Heart left ventricle (tissue), 16 donors: ENCODE measurements around the gene ASNSD1. TPM values are rescaled to one million over a fixed set of nuclear protein-coding genes. Genes with fewer than 3 reads are reported as not detected.
"Not testable (repeated sequence)": the region's sequence is repeated elsewhere in the genome, so short reads cannot be mapped to it uniquely, and the experiment has no call there.

Source experiments
- ATAC-seq, 4 donors: fragments of 200-7000 bp; cut with Tn5 transposase; one replicate each; pipeline ENCODE4 v1.9.1; 2020 to 2022; ENCODE audit warnings: moderate library complexity in 4 of 4, mild to moderate bottlenecking in 3 of 4, moderate number of reproducible peaks in 1 of 4
- DNase-seq, 5 donors: peaks; one replicate each; pipeline ENCODE4 v3.0.0-alpha.2; 2020
- H3K27ac ChIP-seq, 12 donors: fragments of 200-600 bp; sonication (generic) in 4 of 12; one replicate each; pipeline versions ENCODE4 v1.5.0 to v1.8.0; 2016 to 2022; ENCODE audit warnings: mild to moderate bottlenecking in 2 of 12
- H3K27me3 ChIP-seq, 9 donors: fragments of 200-600 bp; sonication (generic) in 2 of 9; one replicate each; pipeline versions ENCODE4 v1.5.1 to v1.8.0; 2016 to 2022; ENCODE audit warnings: mild to moderate bottlenecking in 3 of 9
- H3K36me3 ChIP-seq, 9 donors: fragments of 200-600 bp; sonication (generic) in 2 of 9; one replicate each; pipeline versions ENCODE4 v1.5.0 to v1.8.0; 2018 to 2022; ENCODE audit warnings: mild to moderate bottlenecking in 2 of 9
- H3K4me1 ChIP-seq, 12 donors: fragments of 200-600 bp; sonication (generic) in 4 of 12; one replicate each; pipeline versions ENCODE4 v1.5.0 to v1.8.0; 2016 to 2022; ENCODE audit warnings: mild to moderate bottlenecking in 3 of 12
- H3K4me3 ChIP-seq, 12 donors: fragments of 200-600 bp; sonication (generic) in 4 of 12; one replicate each; pipeline versions ENCODE4 v1.5.0 to v1.8.0; 2017 to 2022; ENCODE audit warnings: mild to moderate bottlenecking in 9 of 12, moderate library complexity in 4 of 12
- H3K9me3 ChIP-seq, 12 donors: fragments of 200-600 bp; sonication (generic) in 4 of 12; one replicate each; pipeline versions ENCODE4 v1.5.0 to v1.8.0; 2016 to 2022; ENCODE audit warnings: mild to moderate bottlenecking in 1 of 12
- CTCF ChIP-seq, 12 donors: fragments of 200-600 bp; sonication (generic) in 4 of 12; IDR thresholded peaks; one replicate each; pipeline versions ENCODE4 v1.5.0 to v1.8.0; 2018 to 2022; ENCODE audit warnings: antibody characterized with exemption in 12 of 12, mild to moderate bottlenecking in 5 of 12
- POLR2A ChIP-seq, 2 donors: fragments of 450-650 bp; IDR thresholded peaks; one replicate each; pipeline ENCODE4 v1.6.1; 2017; ENCODE audit warnings: antibody characterized with exemption in 2 of 2, mild to moderate bottlenecking in 2 of 2, moderate library complexity in 2 of 2
- WGBS, 4 donors: extraction: QIAGEN DNeasy Blood & Tissue Kit in 2 of 4; methylation state at CpG; one replicate each; pipeline versions ENCODE4 v1.1.5 to v1.1.7; 2013 to 2018; 5-methylcytosine and 5-hydroxymethylcytosine counted together
- intact Hi-C, 10 donors: fragments of 100-400 bp; cut with DNase I; formaldehyde crosslinking; loops; one replicate each; pipeline versions ENCODE4 v1.11.1 to v1.14.2; 2022
- polyA plus RNA-seq, 2 donors: library from polyadenylated mRNA; stranded (reverse); fragments of 200-250 nt; gene quantifications; one replicate each; pipeline ENCODE4 v1.2.3, GENCODE V29; 2013
- total RNA-seq, 9 donors: library from RNA; depleted of rRNA in 2 of 9; stranded (reverse); fragments of >200 nt in 2 of 9; fragmentation: NEBNext Ultra II Directional in 3 of 9; extraction: Animal tissue kit (Norgen Biotek cat#: 25700) in 3 of 9; gene quantifications; one replicate each; pipeline versions ENCODE4 v1.1.0 to v1.2.4, GENCODE V29; 2016 to 2023
- donor health status: ischemic (EF 13 %, LVEDD 7.1; RV severe dilation, severe dysfunction).
- donor health status: healthy with polysubstance abuse.
- donor health status: DM: no; HTN: yes; CAD: no.
- donor health status: DM: no; HTN: no; CAD: no.
- donor health status: ischemic (EF 25% LVEDD 6.9; RV normal size, moderate dysfunction).
- donor health status: ischemic (EF 25% LVEDD 5.7; RV mildly dilated, moderate dysfunction).
- donor health status: healthy.
- donor health status: DM: yes; HTN: yes; CAD: no.
- donor health status: ischemic (EF 35%, LVEDD 5.7; RV mildly dilated, moderate dysfunction).
- donor health status: nonischemic (EF 11% LVEDD 7.7; RV severe dilation, severe dysfunction).
- donor health status: DM: yes; HTN: yes; CAD: no.
- donor health status: PGD.
- donor health status: ischemic (EF 29% LVEDD 5.4; RV normal size, mild dysfunction).
- donor health status: nonischemic (EF 23%, LVEDD 6.1; RV moderate dilation, normal function).

The ASNSD1 gene
- total and polyA plus RNA-seq, 11 donors = 26.3 to 46.0 (median 32.4) TPM

- TF ChIP-seq POLR2A (IDR thresholded peaks at IDR 0.05) (no peak), CTCF (IDR thresholded peaks at IDR 0.05) (no peak)
These were observed 48.4 kb downstream of the ASNSD1 start for GRCh38 chr2:189709501-189710221.

GRCh38 chr2:189717593-189717992 is 56.3 kb downstream of the ASNSD1 start:
- ATAC-seq, H3K4me3 ChIP-seq, intact Hi-C loops, H3K27ac ChIP-seq, H3K4me1 ChIP-seq, H3K27me3 ChIP-seq, DNase-seq: not testable (repeated sequence)
- WGBS, 4 donors = 80 to 100% (median 91%) methylated on average over 1 of the region's 1 CpG
- H3K9me3 ChIP-seq = peaks cover 0 to 12% (median 0%) of the 10 kb centered on the region in 12 donors
- peaks cover 0 to 16% (median 0%) of the 10 kb centered on the region in 9 donors for H3K36me3 ChIP-seq

More at GRCh38 chr2:189709501-189710221, 48.4 kb downstream of the ASNSD1 start:
- Histone ChIP-seq H3K4me1 (no peaks in the 10 kb centered on the region), H3K9me3 (no peaks in the 10 kb centered on the region), H3K27ac (no peak overlapping the region), H3K36me3 (peaks cover 0 to 42% (median 4%) of the 10 kb centered on the region in 9 donors), H3K27me3 (no peaks in the 10 kb centered on the region), H3K4me3 (no peak overlapping the region)
- intact Hi-C loops = no loop called here
- WGBS, 4 donors = 91 to 92% (median 92%) methylated on average over 5 of the region's 5 CpGs
- DNase-seq (no peak), ATAC-seq (no peak)

- 84 to 92% (median 90%) methylated on average over 4 of the region's 4 CpGs for WGBS, 4 donors
- ATAC-seq (no peak), DNase-seq (no peak)
- Histone ChIP-seq H3K27me3 (no peaks in the 10 kb centered on the region), H3K4me3 (no peak overlapping the region), H3K27ac (no peak overlapping the region), H3K36me3 (peaks cover 0 to 19% (median 0%) of the 10 kb centered on the region in 9 donors), H3K4me1 (no peaks in the 10 kb centered on the region), H3K9me3 (peaks cover 0 to 12% (median 0%) of the 10 kb centered on the region in 12 donors)
- no peak for TF ChIP-seq CTCF (IDR thresholded peaks at IDR 0.05)
- TF ChIP-seq POLR2A (IDR thresholded peaks at IDR 0.05) = no peak
- intact Hi-C loops = no loop called here
These were observed 58.3 kb downstream of the ASNSD1 start for GRCh38 chr2:189719571-189719970.

Other genes with a start within 250 kb of the ASNSD1 start
- 10 to 100 TPM; 11.2 to 22.0 (median 14.9) TPM for gene WDR75, start 220.0 kb upstream of the ASNSD1 start, total RNA-seq
- gene WDR75, start 220.0 kb upstream of the ASNSD1 start, polyA plus RNA-seq = 10 to 100 TPM; 10.6 to 18.8 TPM
- gene SLC40A1, start 80.7 kb upstream of the ASNSD1 start, total RNA-seq = 100 to 1,000 TPM in 2 of 9 donors, 10 to 100 TPM in 7; 21.9 to 109 (median 42.9) TPM
- gene SLC40A1, start 80.7 kb upstream of the ASNSD1 start, polyA plus RNA-seq = 10 to 100 TPM; 10.2 to 20.3 TPM
- gene ANKAR, start 13.2 kb downstream of the ASNSD1 start, total RNA-seq = 10 to 100 TPM in 1 of 9 donors, 1 to 10 TPM in 8; 1.8 to 10.1 (median 6.4) TPM
- gene ANKAR, start 13.2 kb downstream of the ASNSD1 start, polyA plus RNA-seq = 1 to 10 TPM in 1 of 2 donors, under 1 TPM in 1; 0.75 to 2.6 TPM
- 10 to 100 TPM in 2 of 9 donors, 1 to 10 TPM in 7; 6.8 to 11.0 (median 8.6) TPM for gene OSGEPL1, start 101.3 kb downstream of the ASNSD1 start, total RNA-seq
- 1 to 10 TPM; 5.7 to 5.9 TPM for gene OSGEPL1, start 101.3 kb downstream of the ASNSD1 start, polyA plus RNA-seq
- 10 to 100 TPM; 14.3 to 32.9 (median 26.2) TPM for gene ORMDL1, start 122.9 kb downstream of the ASNSD1 start, total RNA-seq
- gene ORMDL1, start 122.9 kb downstream of the ASNSD1 start, polyA plus RNA-seq = 10 to 100 TPM; 33.8 to 40.3 TPM
- 10 to 100 TPM in 5 of 9 donors, 1 to 10 TPM in 4; 6.4 to 16.7 (median 10.7) TPM for gene PMS1, start 123.0 kb downstream of the ASNSD1 start, total RNA-seq
- 1 to 10 TPM; 6.2 to 7.8 TPM for gene PMS1, start 123.0 kb downstream of the ASNSD1 start, polyA plus RNA-seq